ENCODE measurements around the gene RNF44.
"Not testable (repeated sequence)": the region's sequence is repeated elsewhere in the genome, so short reads cannot be mapped to it uniquely, and the experiment has no call there.

The RNF44 gene

GRCh38 chr5:176515396-176515795 lies 21.8 kb downstream of the RNF44 start:
- no peak for DNase-seq

GRCh38 chr5:176514244-176514950 lies 22.8 kb downstream of the RNF44 start:
- no peak for DNase-seq

- no peak for DNase-seq
Observed at GRCh38 chr5:176513788-176514187, 23.4 kb downstream of the RNF44 start.

- DNase-seq = no peak
Observed at GRCh38 chr5:176508603-176509002, 28.6 kb downstream of the RNF44 start.

GRCh38 chr5:176507911-176508310 lies 29.3 kb downstream of the RNF44 start:
- no peak for DNase-seq

- DNase-seq = no peak
Observed at GRCh38 chr5:176503496-176503895, 33.7 kb downstream of the RNF44 start.

GRCh38 chr5:176501333-176501732 lies 35.9 kb downstream of the RNF44 start:
- DNase-seq = no peak

- DNase-seq = no peak
Observed at GRCh38 chr5:176500511-176500910, 36.7 kb downstream of the RNF44 start.

- DNase-seq = no peak
Observed at GRCh38 chr5:176499273-176499672, 37.9 kb downstream of the RNF44 start.

- no peak for DNase-seq
Observed at GRCh38 chr5:176497852-176498251, 39.4 kb downstream of the RNF44 start.

GRCh38 chr5:176492431-176492830 lies 44.8 kb downstream of the RNF44 start:
- no peak for DNase-seq

- no peak for DNase-seq
Observed at GRCh38 chr5:176491901-176492300, 45.3 kb downstream of the RNF44 start.

- DNase-seq = no peak
Observed at GRCh38 chr5:176491101-176491502, 46.1 kb downstream of the RNF44 start.

- no peak for DNase-seq
Observed at GRCh38 chr5:176490301-176490700, 46.9 kb downstream of the RNF44 start.

- no peak for DNase-seq
Observed at GRCh38 chr5:176489077-176489476, 48.1 kb downstream of the RNF44 start.

GRCh38 chr5:176487160-176487559 lies 50.0 kb downstream of the RNF44 start:
- not testable (repeated sequence) for DNase-seq

- DNase-seq = no peak
Observed at GRCh38 chr5:176486189-176486757, 50.9 kb downstream of the RNF44 start.

GRCh38 chr5:176485176-176485575 lies 52.0 kb downstream of the RNF44 start:
- DNase-seq = no peak

- DNase-seq = no peak
Observed at GRCh38 chr5:176481711-176482110, 55.5 kb downstream of the RNF44 start.
